GM18505 (cell line): Measurements from ENCODE around the gene PLEKHG5.

Experiments used
- ATAC-seq: cut with Tn5 transposase; IDR thresholded peaks from one replicate; pipeline ENCODE4 v1.9.1; 2021; ENCODE audit not compliant: unreplicated experiment
- POLR2A ChIP-seq: IDR thresholded peaks from 4 replicates; pipeline ENCODE4 v1.6.1; 2011; ENCODE audit warnings: borderline replicate concordance; ENCODE audit not compliant: insufficient read depth, insufficient read length; ENCODE audit errors: extremely low read depth

PLEKHG5 gene

GRCh38 chr1:6491480-6491962, at the start of gene PLEKHG5:
TSS of gene PLEKHG5 (minus strand) at chr1:6491667. CDS start at chr1:6477571, 14,096 bp downstream.
- no peak for TF ChIP-seq POLR2A
- no peak for ATAC-seq

DNA sequence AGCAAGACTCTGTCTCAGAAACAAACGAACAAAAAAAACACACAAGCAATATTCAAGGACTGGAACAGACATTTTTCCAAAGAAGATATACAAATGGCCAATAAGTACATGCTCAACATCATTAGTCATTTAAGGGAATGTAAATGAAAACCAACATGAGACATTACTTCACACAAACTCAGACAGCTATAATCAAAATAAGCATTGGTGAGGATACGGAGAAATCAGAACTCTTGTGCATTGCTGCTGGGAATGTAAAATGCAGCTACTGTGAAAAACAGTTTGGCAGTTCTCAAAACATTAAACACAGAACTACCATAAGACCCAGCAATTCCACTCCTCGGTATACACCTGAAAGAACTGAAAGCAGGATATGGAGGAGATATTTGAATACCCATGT, 47.5 kb upstream of the PLEKHG5 start:
- no peak for ATAC-seq
- TF ChIP-seq POLR2A, result no peak

DNA sequence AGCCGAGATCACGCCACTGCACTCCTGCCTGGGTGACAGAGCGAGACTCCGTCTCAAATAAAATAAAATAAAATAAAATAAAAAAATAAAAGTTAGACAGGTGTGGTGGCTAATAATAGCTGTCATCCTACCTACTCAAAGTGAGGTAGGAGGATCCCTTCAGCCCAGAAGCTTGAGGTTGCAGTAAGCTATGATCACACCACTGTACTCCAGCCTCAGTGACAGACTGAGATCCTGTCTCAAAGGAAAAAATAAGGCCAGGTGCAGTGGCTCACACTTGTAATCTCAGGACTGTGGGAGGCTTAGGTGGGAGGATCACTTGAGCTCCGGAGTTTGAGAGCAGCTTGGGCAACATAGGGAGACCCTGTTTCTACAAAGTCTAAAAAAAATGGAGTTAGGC, 44.8 kb upstream of the PLEKHG5 start:
- no peak for TF ChIP-seq POLR2A
- ATAC-seq, result no peak

GRCh38 chr1:6535214-6535613, 43.7 kb upstream of the PLEKHG5 start:
- TF ChIP-seq POLR2A, result no peak
- ATAC-seq, result no peak

DNA sequence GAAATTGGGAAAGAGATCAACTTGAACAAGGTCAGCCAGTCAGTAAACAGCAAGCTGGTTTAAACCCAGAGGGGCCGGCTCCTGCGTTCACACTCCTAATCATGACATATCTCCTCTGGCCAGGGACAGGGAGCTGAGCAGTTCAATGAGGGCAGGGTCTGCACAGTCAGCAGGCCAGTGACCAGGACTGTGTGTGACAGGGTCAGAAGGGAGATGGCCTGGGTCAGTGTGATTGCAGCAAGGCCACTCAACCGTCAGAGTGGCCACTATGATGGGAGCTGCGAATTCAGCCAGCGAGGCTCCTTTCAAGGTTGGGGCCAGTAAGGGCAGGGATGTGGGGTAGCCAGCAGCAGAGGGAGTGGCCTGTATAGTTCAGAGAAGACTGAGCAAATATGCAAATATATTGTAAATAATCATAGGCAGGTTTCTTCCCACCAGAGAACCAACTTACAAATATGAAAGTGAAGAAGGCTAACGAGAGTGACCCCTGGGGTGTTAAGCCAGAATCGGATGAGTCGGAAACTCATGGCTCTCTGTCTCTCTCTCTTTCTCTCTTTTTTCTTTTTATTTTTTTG, 42.9 kb upstream of the PLEKHG5 start:
- no peak for ATAC-seq
- TF ChIP-seq POLR2A, result no peak

GRCh38 chr1:6531996-6532395, 40.5 kb upstream of the PLEKHG5 start:
- TF ChIP-seq POLR2A, result no peak
- no peak for ATAC-seq

GRCh38 chr1:6530504-6531160, 39.2 kb upstream of the PLEKHG5 start:
- no peak for TF ChIP-seq POLR2A
- no peak for ATAC-seq

DNA sequence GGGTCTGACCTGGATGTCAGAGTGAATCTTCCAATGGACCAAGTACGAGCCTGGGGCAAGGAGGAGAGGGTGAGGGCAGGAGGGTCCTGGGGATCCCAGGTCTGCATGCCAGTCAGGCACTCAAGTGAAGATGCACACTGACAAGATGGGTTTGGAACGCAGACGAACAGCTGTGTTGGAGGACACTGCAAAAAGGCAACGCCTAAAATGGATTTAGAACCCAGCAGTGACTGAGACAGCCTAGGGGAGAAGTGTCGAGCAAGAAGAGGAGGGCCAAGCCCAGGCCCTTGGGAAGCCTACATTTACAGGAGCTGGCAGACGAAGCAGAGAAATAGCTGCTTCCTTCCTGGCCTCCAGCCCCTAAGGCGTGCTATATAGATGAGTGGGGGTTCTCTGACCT, 37.0 kb upstream of the PLEKHG5 start:
- TF ChIP-seq POLR2A, result no peak
- no peak for ATAC-seq

- no peak for TF ChIP-seq POLR2A
- ATAC-seq, result no peak
Observed at GRCh38 chr1:6526316-6526715, 34.8 kb upstream of the PLEKHG5 start.

DNA sequence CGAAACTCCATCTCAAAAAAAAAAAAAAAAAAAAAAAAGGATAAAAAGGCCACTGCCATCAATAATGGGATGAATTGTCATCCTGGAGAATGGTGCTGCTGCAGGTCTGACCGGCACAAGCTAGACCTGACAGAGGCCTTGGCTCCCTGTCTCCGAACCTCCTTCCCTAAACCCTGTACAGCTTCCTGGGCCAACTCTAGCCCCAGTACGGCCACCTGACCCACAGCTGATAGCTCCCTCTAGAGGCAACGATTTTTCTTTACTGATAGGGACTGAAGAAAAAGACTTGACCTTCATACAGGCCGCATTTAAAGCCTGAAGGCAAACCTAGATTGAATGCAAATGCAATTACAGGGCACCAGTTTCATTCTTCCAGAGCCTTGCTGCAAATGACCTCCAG, 32.1 kb upstream of the PLEKHG5 start:
- TF ChIP-seq POLR2A, result no peak
- ATAC-seq, result no peak

DNA sequence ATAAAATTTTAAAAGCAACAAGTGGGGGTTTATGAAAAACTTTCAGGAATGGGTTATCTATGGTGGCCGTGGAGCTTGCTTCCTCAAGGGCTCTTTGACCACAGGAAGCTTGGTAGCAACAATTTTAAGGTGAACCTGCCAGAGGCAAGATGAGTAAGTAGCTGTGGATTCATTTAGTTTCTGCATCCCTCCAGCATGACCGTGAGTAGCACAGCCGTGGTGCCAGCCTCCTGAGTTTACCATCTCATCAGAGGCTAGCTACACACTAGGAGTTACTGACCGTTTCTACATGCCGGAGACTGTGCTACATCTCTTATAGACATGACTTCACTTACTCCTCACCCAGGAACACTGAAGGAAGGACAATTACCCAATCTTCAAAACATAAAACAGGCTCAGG, 30.1 kb upstream of the PLEKHG5 start:
- no peak for TF ChIP-seq POLR2A
- no peak for ATAC-seq

DNA sequence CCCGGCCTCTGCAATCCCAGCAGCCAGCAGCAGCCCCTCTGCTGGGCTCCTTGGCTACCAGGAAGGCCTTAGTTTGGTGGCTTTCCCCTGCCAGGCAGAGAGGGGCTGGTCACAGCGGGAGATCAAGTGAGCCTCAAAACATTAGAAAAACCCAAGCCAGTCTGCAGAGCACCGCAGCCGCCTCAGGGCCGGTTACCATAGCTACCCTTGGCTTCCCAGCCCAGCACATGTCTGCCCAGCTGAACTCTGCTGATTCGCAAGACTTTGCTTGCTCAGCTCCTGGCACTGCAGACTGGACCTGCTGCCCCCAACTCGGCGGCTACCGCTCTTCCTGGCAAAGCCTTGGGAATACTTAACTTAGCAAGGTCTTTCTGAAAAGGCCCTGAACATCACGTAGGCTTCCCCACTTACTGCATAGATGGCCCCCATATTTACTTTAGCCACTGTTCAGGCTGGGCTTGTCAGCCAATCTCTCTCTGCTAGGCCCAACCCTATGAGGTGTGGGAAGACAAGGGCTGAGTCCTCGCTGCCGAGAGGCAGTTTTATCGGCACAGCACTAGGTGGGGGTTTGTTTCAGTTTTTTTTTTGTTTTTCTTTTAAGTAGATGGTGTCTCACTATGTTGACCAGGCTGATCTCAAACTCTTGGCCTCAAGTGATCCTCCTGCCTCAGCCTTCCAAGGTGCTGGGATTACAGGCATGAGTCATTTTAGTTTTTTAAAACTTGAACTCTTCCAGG, 28.6 kb upstream of the PLEKHG5 start:
- TF ChIP-seq POLR2A, result no peak
- ATAC-seq, result no peak

DNA sequence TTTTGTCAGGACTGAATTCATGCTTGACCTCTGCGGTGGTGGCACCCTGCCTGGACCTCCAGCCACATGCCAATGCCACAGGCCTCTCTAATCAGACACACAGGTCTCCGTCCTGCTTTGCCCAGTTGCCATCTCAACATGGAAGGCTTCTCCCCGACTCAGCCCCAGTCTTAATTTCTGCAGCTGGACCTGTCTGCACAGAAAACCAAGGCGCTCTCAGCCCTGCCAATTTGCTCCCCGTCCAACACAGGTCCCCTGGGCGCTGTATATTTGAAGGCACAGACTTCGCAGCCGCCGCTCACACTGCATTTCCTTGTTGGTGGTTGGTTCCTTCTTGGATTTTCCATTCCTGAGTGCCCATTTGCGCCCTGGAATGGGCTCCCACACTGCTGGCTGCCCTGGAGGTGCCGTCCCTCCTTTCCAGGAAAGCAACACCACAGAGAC, 28.0 kb upstream of the PLEKHG5 start:
- no peak for TF ChIP-seq POLR2A
- no peak for ATAC-seq

GRCh38 chr1:6517435-6517851, 26.0 kb upstream of the PLEKHG5 start:
- no peak for TF ChIP-seq POLR2A
- no peak for ATAC-seq
